Liver (tissue), 9 donors: Measurements from ENCODE around the gene TMEM200B. TPM values are rescaled to one million over a fixed set of nuclear protein-coding genes. Genes with fewer than 3 reads are reported as not detected.

ENCODE experiments used
- DNase-seq: peaks from one replicate; pipeline ENCODE4 v3.0.0-alpha.2; 2017; ENCODE audit warnings: low spot score
- H3K27ac ChIP-seq, 2 donors: one replicate each; pipeline ENCODE4 v1.7.0; 2013; ENCODE audit warnings: inconsistent platforms in 2 of 2, low read length in 2 of 2, control low read depth in 1 of 2, low read depth in 1 of 2, mild to moderate bottlenecking in 1 of 2
- H3K27me3 ChIP-seq, 4 donors: one replicate each; pipeline versions ENCODE4 v1.6.1 to v1.7.0; 2013; ENCODE audit warnings: low read length in 3 of 4, inconsistent platforms in 1 of 4, mild to moderate bottlenecking in 1 of 4, moderate library complexity in 1 of 4; ENCODE audit not compliant: control insufficient read depth in 4 of 4, insufficient read depth in 4 of 4
- H3K36me3 ChIP-seq, 4 donors: one replicate each; pipeline versions ENCODE4 v1.6.1 to v1.7.0; 2013; ENCODE audit warnings: low read length in 3 of 4, mild to moderate bottlenecking in 3 of 4, low read depth in 1 of 4, moderate library complexity in 1 of 4; ENCODE audit not compliant: control insufficient read depth in 4 of 4, insufficient read depth in 3 of 4
- H3K4me1 ChIP-seq, 4 donors: one replicate each; pipeline versions ENCODE4 v1.6.1 to v1.7.0; 2013; ENCODE audit warnings: low read length in 3 of 4, mild to moderate bottlenecking in 3 of 4, moderate library complexity in 1 of 4; ENCODE audit not compliant: control insufficient read depth in 4 of 4, insufficient read depth in 4 of 4
- H3K4me3 ChIP-seq, 3 donors: one replicate each; pipeline versions ENCODE4 v1.6.1 to v1.7.0; 2013; ENCODE audit warnings: low read length in 3 of 3, control low read depth in 1 of 3, low read depth in 1 of 3, mild to moderate bottlenecking in 1 of 3
- H3K9ac ChIP-seq, 2 donors: one replicate each; pipeline ENCODE4 v1.7.0; 2013; ENCODE audit warnings: low read length in 2 of 2, mild to moderate bottlenecking in 2 of 2, moderate library complexity in 2 of 2, control low read depth in 1 of 2, low read depth in 1 of 2
- H3K9me3 ChIP-seq, 4 donors: one replicate each; pipeline versions ENCODE4 v1.6.1 to v1.7.0; 2013; ENCODE audit warnings: low read length in 3 of 4; ENCODE audit not compliant: control insufficient read depth in 4 of 4
- EGR1 ChIP-seq, 2 donors: IDR thresholded peaks; 2 replicates each; pipeline ENCODE4 v1.6.1; 2016 to 2018; ENCODE audit warnings: antibody characterized with exemption in 2 of 2, low read depth in 2 of 2
- FOXA1 ChIP-seq: IDR thresholded peaks from 2 replicates; pipeline ENCODE4 v1.6.1; 2016; ENCODE audit warnings: antibody characterized with exemption
- FOXA2 ChIP-seq: IDR thresholded peaks from 2 replicates; pipeline ENCODE4 v1.6.1; 2016; ENCODE audit warnings: antibody characterized with exemption
- GABPA ChIP-seq, 2 donors: IDR thresholded peaks in 1 of 2; conservative IDR thresholded peaks in 1 of 2; 2 replicates each; pipeline ENCODE4 v1.6.1; 2016; ENCODE audit warnings: antibody characterized with exemption in 2 of 2, mild to moderate bottlenecking in 1 of 2, moderate library complexity in 1 of 2
- HNF4A ChIP-seq, 2 donors: conservative IDR thresholded peaks; 2 replicates each; pipeline ENCODE4 v1.6.1; 2016; ENCODE audit warnings: antibody characterized with exemption in 2 of 2, mild to moderate bottlenecking in 2 of 2
- HNF4G ChIP-seq: IDR thresholded peaks from 2 replicates; pipeline ENCODE4 v1.6.1; 2016; ENCODE audit warnings: antibody characterized with exemption
- JUND ChIP-seq, 2 donors: IDR thresholded peaks; 2 replicates each; pipeline ENCODE4 v1.6.1; 2016; ENCODE audit warnings: antibody characterized with exemption in 2 of 2
- NR2F2 ChIP-seq: IDR thresholded peaks from 2 replicates; pipeline ENCODE4 v1.6.1; 2016; ENCODE audit warnings: antibody characterized with exemption
- RAD21 ChIP-seq, 2 donors: IDR thresholded peaks; 2 replicates each; pipeline ENCODE4 v1.6.1; 2016; ENCODE audit warnings: antibody characterized with exemption in 2 of 2, mild to moderate bottlenecking in 2 of 2
- RXRA ChIP-seq, 2 donors: IDR thresholded peaks; 2 replicates each; pipeline ENCODE4 v1.6.1; 2017 to 2018; ENCODE audit warnings: antibody characterized with exemption in 2 of 2, mild to moderate bottlenecking in 1 of 2
- SP1 ChIP-seq: IDR thresholded peaks from 2 replicates; pipeline ENCODE4 v1.6.1; 2018; ENCODE audit warnings: antibody characterized with exemption, mild to moderate bottlenecking
- TAF1 ChIP-seq: conservative IDR thresholded peaks from 2 replicates; pipeline ENCODE4 v1.6.1; 2016; ENCODE audit warnings: antibody characterized with exemption, mild to moderate bottlenecking
- YY1 ChIP-seq: IDR thresholded peaks from 2 replicates; pipeline ENCODE4 v1.6.1; 2016; ENCODE audit warnings: antibody characterized with exemption, mild to moderate bottlenecking
- WGBS: extraction: QIAGEN DNeasy Blood & Tissue Kit; methylation state at CpG from one replicate; pipeline ENCODE4 v1.1.7; 2013; 5-methylcytosine and 5-hydroxymethylcytosine counted together
- polyA plus RNA-seq, 2 donors: library from polyadenylated mRNA; stranded (reverse) in 1 of 2; unstranded in 1 of 2; fragments of 200-250 nt in 1 of 2; fragments of >200 nt in 1 of 2; fragmentation: Nextera tagmentation in 1 of 2; extraction: Ambion mirVana in 1 of 2; gene quantifications; one replicate each; pipeline versions ENCODE4 v1.2.1 to v1.2.3, GENCODE V29; 2013 to 2015
- total RNA-seq, 2 donors: library from RNA; depleted of rRNA; stranded (reverse); fragments of >200 nt; gene quantifications; one replicate each; pipeline ENCODE4 v1.2.3, GENCODE V29; 2014
- TF ChIP-seq, protein P1 (sequence below): IDR thresholded peaks from 2 replicates; pipeline ENCODE4 v1.6.1; 2016; ENCODE audit warnings: antibody characterized with exemption
- TF ChIP-seq, protein P2 (sequence below): IDR thresholded peaks from 2 replicates; pipeline ENCODE4 v1.6.1; 2016; ENCODE audit warnings: antibody characterized with exemption
- TF ChIP-seq, protein P3 (sequence below): IDR thresholded peaks from 2 replicates; pipeline ENCODE4 v1.6.1; 2016; ENCODE audit warnings: antibody characterized with exemption
- TF ChIP-seq, protein P4 (sequence below): fragments of 150-350 bp; IDR thresholded peaks from 2 replicates; pipeline ENCODE4 v1.5.1; 2017; ENCODE audit warnings: improper control_type of control experiment, low read depth, low read length; ENCODE audit not compliant: missing input control
- TF ChIP-seq, protein P5 (sequence below): IDR thresholded peaks from 2 replicates; pipeline ENCODE4 v1.6.1; 2016; ENCODE audit warnings: antibody characterized with exemption, mild to moderate bottlenecking
- donor health status: healthy.
- donor health status: healthy.
- donor health status: healthy.
- donor health status: healthy.
- donor health status: healthy.

TMEM200B gene
- total and polyA plus RNA-seq, 4 donors: 0.84 to 4.5 (median 1.5) TPM

DNA sequence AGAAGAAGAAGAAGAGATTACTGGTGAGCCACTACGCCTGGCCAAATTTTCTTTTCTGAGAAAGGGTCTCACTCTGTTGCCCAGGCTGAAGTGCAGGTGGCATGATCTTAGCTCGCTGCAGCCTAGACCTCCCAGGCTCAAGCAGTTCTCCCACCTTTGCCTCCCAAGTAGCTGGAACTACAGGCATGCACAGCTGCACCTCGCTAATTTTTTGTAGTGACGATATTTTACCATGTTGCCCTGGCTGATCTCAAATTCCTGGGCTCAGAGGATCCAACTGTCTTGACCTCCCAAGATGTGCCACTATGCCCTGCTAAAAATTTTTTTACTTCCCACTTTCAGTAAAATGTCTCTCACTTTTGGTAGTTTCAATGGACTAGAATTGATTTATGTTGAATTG, 24.4 kb downstream of the TMEM200B start:
- Histone ChIP-seq H3K9me3 (no peaks in the 10 kb centered on the region), H3K4me1 (no peaks in the 10 kb centered on the region), H3K27me3 (no peaks in the 10 kb centered on the region), H3K9ac (no peak overlapping the region), H3K36me3 (peaks cover 1 to 11% (median 3%) of the 10 kb centered on the region in 4 donors), H3K4me3 (no peak overlapping the region), H3K27ac (no peak overlapping the region)
- WGBS: 84% methylated on average over 4 of the region's 4 CpGs
- DNase-seq: no peak
- TF ChIP-seq, protein P1, sequence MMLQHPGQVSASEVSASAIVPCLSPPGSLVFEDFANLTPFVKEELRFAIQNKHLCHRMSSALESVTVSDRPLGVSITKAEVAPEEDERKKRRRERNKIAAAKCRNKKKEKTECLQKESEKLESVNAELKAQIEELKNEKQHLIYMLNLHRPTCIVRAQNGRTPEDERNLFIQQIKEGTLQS: no peak
- TF ChIP-seq FOXA1: no peak
- no peak for TF ChIP-seq SP1
- TF ChIP-seq YY1: no peak
- TF ChIP-seq, protein P2, sequence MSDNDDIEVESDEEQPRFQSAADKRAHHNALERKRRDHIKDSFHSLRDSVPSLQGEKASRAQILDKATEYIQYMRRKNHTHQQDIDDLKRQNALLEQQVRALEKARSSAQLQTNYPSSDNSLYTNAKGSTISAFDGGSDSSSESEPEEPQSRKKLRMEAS: no peak
- no peak for TF ChIP-seq HNF4G
- no peak for TF ChIP-seq JUND (IDR thresholded peaks at IDR 0.05)
- TF ChIP-seq, protein P3, sequence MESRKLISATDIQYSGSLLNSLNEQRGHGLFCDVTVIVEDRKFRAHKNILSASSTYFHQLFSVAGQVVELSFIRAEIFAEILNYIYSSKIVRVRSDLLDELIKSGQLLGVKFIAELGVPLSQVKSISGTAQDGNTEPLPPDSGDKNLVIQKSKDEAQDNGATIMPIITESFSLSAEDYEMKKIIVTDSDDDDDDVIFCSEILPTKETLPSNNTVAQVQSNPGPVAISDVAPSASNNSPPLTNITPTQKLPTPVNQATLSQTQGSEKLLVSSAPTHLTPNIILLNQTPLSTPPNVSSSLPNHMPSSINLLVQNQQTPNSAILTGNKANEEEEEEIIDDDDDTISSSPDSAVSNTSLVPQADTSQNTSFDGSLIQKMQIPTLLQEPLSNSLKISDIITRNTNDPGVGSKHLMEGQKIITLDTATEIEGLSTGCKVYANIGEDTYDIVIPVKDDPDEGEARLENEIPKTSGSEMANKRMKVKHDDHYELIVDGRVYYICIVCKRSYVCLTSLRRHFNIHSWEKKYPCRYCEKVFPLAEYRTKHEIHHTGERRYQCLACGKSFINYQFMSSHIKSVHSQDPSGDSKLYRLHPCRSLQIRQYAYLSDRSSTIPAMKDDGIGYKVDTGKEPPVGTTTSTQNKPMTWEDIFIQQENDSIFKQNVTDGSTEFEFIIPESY: no peak
- TF ChIP-seq, protein P4, sequence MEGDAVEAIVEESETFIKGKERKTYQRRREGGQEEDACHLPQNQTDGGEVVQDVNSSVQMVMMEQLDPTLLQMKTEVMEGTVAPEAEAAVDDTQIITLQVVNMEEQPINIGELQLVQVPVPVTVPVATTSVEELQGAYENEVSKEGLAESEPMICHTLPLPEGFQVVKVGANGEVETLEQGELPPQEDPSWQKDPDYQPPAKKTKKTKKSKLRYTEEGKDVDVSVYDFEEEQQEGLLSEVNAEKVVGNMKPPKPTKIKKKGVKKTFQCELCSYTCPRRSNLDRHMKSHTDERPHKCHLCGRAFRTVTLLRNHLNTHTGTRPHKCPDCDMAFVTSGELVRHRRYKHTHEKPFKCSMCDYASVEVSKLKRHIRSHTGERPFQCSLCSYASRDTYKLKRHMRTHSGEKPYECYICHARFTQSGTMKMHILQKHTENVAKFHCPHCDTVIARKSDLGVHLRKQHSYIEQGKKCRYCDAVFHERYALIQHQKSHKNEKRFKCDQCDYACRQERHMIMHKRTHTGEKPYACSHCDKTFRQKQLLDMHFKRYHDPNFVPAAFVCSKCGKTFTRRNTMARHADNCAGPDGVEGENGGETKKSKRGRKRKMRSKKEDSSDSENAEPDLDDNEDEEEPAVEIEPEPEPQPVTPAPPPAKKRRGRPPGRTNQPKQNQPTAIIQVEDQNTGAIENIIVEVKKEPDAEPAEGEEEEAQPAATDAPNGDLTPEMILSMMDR: no peak
- TF ChIP-seq TAF1: no peak
- no peak for TF ChIP-seq GABPA (IDR thresholded peaks at IDR 0.05 in 1 of 2, conservative IDR thresholded peaks at IDR 0.05 in 1 of 2)
- TF ChIP-seq RXRA (IDR thresholded peaks at IDR 0.05): no peak
- no peak for TF ChIP-seq NR2F2
- TF ChIP-seq RAD21 (IDR thresholded peaks at IDR 0.05): no peak
- TF ChIP-seq EGR1 (IDR thresholded peaks at IDR 0.05; ENCODE audit: low read depth in 2 of 2): no peak
- TF ChIP-seq FOXA2: no peak
- TF ChIP-seq, protein P5, sequence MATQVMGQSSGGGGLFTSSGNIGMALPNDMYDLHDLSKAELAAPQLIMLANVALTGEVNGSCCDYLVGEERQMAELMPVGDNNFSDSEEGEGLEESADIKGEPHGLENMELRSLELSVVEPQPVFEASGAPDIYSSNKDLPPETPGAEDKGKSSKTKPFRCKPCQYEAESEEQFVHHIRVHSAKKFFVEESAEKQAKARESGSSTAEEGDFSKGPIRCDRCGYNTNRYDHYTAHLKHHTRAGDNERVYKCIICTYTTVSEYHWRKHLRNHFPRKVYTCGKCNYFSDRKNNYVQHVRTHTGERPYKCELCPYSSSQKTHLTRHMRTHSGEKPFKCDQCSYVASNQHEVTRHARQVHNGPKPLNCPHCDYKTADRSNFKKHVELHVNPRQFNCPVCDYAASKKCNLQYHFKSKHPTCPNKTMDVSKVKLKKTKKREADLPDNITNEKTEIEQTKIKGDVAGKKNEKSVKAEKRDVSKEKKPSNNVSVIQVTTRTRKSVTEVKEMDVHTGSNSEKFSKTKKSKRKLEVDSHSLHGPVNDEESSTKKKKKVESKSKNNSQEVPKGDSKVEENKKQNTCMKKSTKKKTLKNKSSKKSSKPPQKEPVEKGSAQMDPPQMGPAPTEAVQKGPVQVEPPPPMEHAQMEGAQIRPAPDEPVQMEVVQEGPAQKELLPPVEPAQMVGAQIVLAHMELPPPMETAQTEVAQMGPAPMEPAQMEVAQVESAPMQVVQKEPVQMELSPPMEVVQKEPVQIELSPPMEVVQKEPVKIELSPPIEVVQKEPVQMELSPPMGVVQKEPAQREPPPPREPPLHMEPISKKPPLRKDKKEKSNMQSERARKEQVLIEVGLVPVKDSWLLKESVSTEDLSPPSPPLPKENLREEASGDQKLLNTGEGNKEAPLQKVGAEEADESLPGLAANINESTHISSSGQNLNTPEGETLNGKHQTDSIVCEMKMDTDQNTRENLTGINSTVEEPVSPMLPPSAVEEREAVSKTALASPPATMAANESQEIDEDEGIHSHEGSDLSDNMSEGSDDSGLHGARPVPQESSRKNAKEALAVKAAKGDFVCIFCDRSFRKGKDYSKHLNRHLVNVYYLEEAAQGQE: no peak
- no peak for TF ChIP-seq HNF4A (conservative IDR thresholded peaks at IDR 0.05)
